Astrocyte (in vitro differentiated cells and primary cell): ENCODE measurements around the gene STAP2. TPM values are rescaled to one million over a fixed set of nuclear protein-coding genes. Genes with fewer than 3 reads are reported as not detected.

Source experiments
- DNase-seq: peaks from one replicate; pipeline ENCODE4 v3.0.0-alpha.2; 2010; ENCODE audit warnings: low read depth
- FAIRE-seq: peaks from 2 replicates; lab custom pipeline; 2011; peaks lifted over from hg19 to GRCh38; lab: Jason Lieb, UNC
- H2AFZ ChIP-seq: 2 replicates; pipeline ENCODE4 v1.6.0; 2012; ENCODE audit warnings: low read depth, low read length, inconsistent platforms
- H3K27ac ChIP-seq: 2 replicates; pipeline ENCODE4 v1.5.1; 2011; ENCODE audit warnings: low read depth, low read length, inconsistent platforms
- H3K27me3 ChIP-seq: 2 replicates; pipeline ENCODE4 v1.6.0; 2011; ENCODE audit warnings: low read length, inconsistent platforms; ENCODE audit not compliant: insufficient read depth
- H3K36me3 ChIP-seq: 2 replicates; pipeline ENCODE4 v1.5.1; 2011; ENCODE audit warnings: low read length, inconsistent platforms; ENCODE audit not compliant: insufficient read depth
- H3K4me1 ChIP-seq: 2 replicates; pipeline ENCODE4 v1.5.1; 2011; ENCODE audit warnings: low read length, inconsistent platforms; ENCODE audit not compliant: insufficient read depth
- H3K4me2 ChIP-seq: 2 replicates; pipeline ENCODE4 v1.6.0; 2012; ENCODE audit warnings: low read length, inconsistent platforms
- H3K4me3 ChIP-seq: 2 replicates; pipeline ENCODE4 v1.5.1; 2011; ENCODE audit warnings: low read depth, mild to moderate bottlenecking, low read length, inconsistent platforms; ENCODE audit not compliant: insufficient read depth
- H3K79me2 ChIP-seq: 2 replicates; pipeline ENCODE4 v1.6.0; 2012; ENCODE audit warnings: mild to moderate bottlenecking, low read length, inconsistent platforms; ENCODE audit not compliant: insufficient read depth
- H3K9ac ChIP-seq: 2 replicates; pipeline ENCODE4 v1.6.0; 2012; ENCODE audit warnings: mild to moderate bottlenecking, low read length, inconsistent platforms
- H3K9me3 ChIP-seq: 2 replicates; pipeline ENCODE4 v1.5.1; 2012; ENCODE audit warnings: low read depth, mild to moderate bottlenecking, low read length, inconsistent platforms; ENCODE audit not compliant: insufficient read depth
- H4K20me1 ChIP-seq: 2 replicates; pipeline ENCODE4 v1.6.0; 2012; ENCODE audit warnings: low read length, inconsistent platforms; ENCODE audit not compliant: insufficient read depth
- H3K27ac Mint-ChIP-seq: one replicate; pipeline ENCODE4 v1.8.0; 2021; ENCODE audit warnings: mild to moderate bottlenecking, mixed read lengths; ENCODE audit not compliant: unreplicated experiment
- H3K27me3 Mint-ChIP-seq: one replicate; pipeline ENCODE4 v1.8.0; 2021; ENCODE audit warnings: low read depth, mixed read lengths; ENCODE audit not compliant: unreplicated experiment
- H3K36me3 Mint-ChIP-seq: one replicate; pipeline ENCODE4 v1.8.0; 2021; ENCODE audit warnings: low read depth, mixed read lengths; ENCODE audit not compliant: unreplicated experiment
- H3K4me1 Mint-ChIP-seq: one replicate; pipeline ENCODE4 v1.8.0; 2021; ENCODE audit warnings: low read depth, mixed read lengths; ENCODE audit not compliant: unreplicated experiment
- H3K4me3 Mint-ChIP-seq: one replicate; pipeline ENCODE4 v1.8.0; 2021; ENCODE audit warnings: mild to moderate bottlenecking, moderate library complexity, mixed read lengths; ENCODE audit not compliant: unreplicated experiment
- H3K9me3 Mint-ChIP-seq: one replicate; pipeline ENCODE4 v1.8.0; 2021; ENCODE audit warnings: mild to moderate bottlenecking, mixed read lengths; ENCODE audit not compliant: unreplicated experiment
- CTCF ChIP-seq: IDR thresholded peaks from 2 replicates; pipeline ENCODE4 v1.5.1; 2011; ENCODE audit warnings: low read depth, mild to moderate bottlenecking, inconsistent platforms, low read length, moderate library complexity; ENCODE audit not compliant: insufficient read depth
- EZH2 ChIP-seq: IDR thresholded peaks from 2 replicates; pipeline ENCODE4 v1.6.1; 2012; ENCODE audit warnings: mild to moderate bottlenecking, low read length, inconsistent platforms; ENCODE audit not compliant: insufficient read depth
- total RNA-seq: library from RNA; stranded (reverse); gene quantifications from 2 replicates; pipeline ENCODE4 v1.2.1, GENCODE V29; 2021

The STAP2 gene
- total RNA-seq, 1 donor from 2014 or later = 5.3 TPM

DNA sequence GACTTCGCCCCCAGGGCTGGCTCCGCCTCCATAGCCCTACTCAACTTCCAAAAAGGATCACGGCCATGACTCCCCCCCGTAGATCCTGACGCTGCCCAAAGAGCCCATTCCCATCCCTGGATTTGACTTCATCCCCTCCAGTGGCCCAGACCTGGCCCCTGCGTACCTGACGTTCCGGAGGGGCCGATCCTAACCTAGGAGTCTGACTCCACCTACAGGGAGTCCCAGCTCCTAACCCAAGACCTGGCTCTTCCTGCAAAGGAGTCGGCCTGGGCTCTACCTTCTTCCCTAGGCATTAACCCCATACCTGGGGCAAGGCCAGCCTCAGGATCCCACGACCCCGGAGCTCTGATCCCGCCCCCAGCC is 10.8 kb downstream of the STAP2 start:
- Histone ChIP-seq H3K27ac (no peak overlapping the region), H3K4me2 (peak overlapping the region; percentile 29), H3K9me3 (no peaks in the 10 kb centered on the region), H4K20me1 (no peaks in the 10 kb centered on the region), H3K4me1 (peaks cover 3% of the 10 kb centered on the region), H3K27me3 (no peaks in the 10 kb centered on the region), H3K4me3 (peak overlapping the region; percentile 7), H3K79me2 (no peaks in the 10 kb centered on the region), H3K36me3 (no peaks in the 10 kb centered on the region), H3K9ac (no peak overlapping the region), H2AFZ (no peak overlapping the region)
- Mint-ChIP-seq H3K9me3 (no peaks in the 10 kb centered on the region), H3K4me1 (peaks cover 2% of the 10 kb centered on the region), H3K27ac (peak overlapping the region; percentile 24), H3K4me3 (peak overlapping the region; percentile 71), H3K27me3 (no peaks in the 10 kb centered on the region), H3K36me3 (peaks cover 3% of the 10 kb centered on the region)
- TF ChIP-seq CTCF (no peak), EZH2 (no peak)
- FAIRE-seq (no peak), DNase-seq (no peak)

GRCh38 chr19:4327252-4327876 is 11.3 kb downstream of the STAP2 start:
- TF ChIP-seq CTCF (no peak), EZH2 (no peak)
- no peak overlapping the region for H3K4me3 ChIP-seq
- FAIRE-seq (no peak), DNase-seq (no peak)
- H3K9me3 ChIP-seq = no peaks in the 10 kb centered on the region
- peaks cover 3% of the 10 kb centered on the region for H3K36me3 Mint-ChIP-seq
- H3K4me3 Mint-ChIP-seq = peak overlapping the region; percentile 71
- peak overlapping the region; percentile 51 for H2AFZ ChIP-seq
- no peaks in the 10 kb centered on the region for H3K27me3 Mint-ChIP-seq
- no peak overlapping the region for H3K9ac ChIP-seq
- H3K4me1 Mint-ChIP-seq = peaks cover 2% of the 10 kb centered on the region
- no peaks in the 10 kb centered on the region for H3K79me2 ChIP-seq
- H3K27me3 ChIP-seq = no peaks in the 10 kb centered on the region
- peak overlapping the region; percentile 41 for H3K27ac Mint-ChIP-seq
- H3K4me2 ChIP-seq = peak overlapping the region; percentile 64
- H3K36me3 ChIP-seq = no peaks in the 10 kb centered on the region
- no peaks in the 10 kb centered on the region for H3K9me3 Mint-ChIP-seq
- H3K27ac ChIP-seq = no peak overlapping the region
- peaks cover 3% of the 10 kb centered on the region for H3K4me1 ChIP-seq
- no peaks in the 10 kb centered on the region for H4K20me1 ChIP-seq

GRCh38 chr19:4326837-4327251 is 11.8 kb downstream of the STAP2 start:
- Histone ChIP-seq H3K27ac (no peak overlapping the region), H4K20me1 (no peaks in the 10 kb centered on the region), H3K9me3 (no peaks in the 10 kb centered on the region), H3K79me2 (no peaks in the 10 kb centered on the region), H3K36me3 (no peaks in the 10 kb centered on the region), H3K9ac (no peak overlapping the region), H3K4me2 (peak overlapping the region; percentile 64), H3K4me3 (no peak overlapping the region), H3K27me3 (no peaks in the 10 kb centered on the region), H2AFZ (peak overlapping the region; percentile 51), H3K4me1 (peaks cover 3% of the 10 kb centered on the region)
- TF ChIP-seq EZH2 (no peak), CTCF (no peak)
- no peak for FAIRE-seq
- Mint-ChIP-seq H3K27me3 (no peaks in the 10 kb centered on the region), H3K36me3 (peaks cover 3% of the 10 kb centered on the region), H3K27ac (no peak overlapping the region), H3K4me3 (peak overlapping the region; percentile 74), H3K4me1 (peaks cover 2% of the 10 kb centered on the region), H3K9me3 (no peaks in the 10 kb centered on the region)
- DNase-seq = no peak
